OCI-LY1 (cell line): Measurements from ENCODE around the gene ELMO1.

Experiments used
- CTCF ChIP-seq: fragments of 200-600 bp; sonication (generic), shearing (Covaris generic); IDR thresholded peaks from 2 replicates; pipeline ENCODE4 v1.5.1; 2017; ENCODE audit warnings: mild to moderate bottlenecking, antibody characterized with exemption, low read length, moderate library complexity, mixed read lengths
- EZH2 ChIP-seq: fragments of 200-600 bp; sonication (generic), shearing (Covaris generic); IDR thresholded peaks from 2 replicates; pipeline ENCODE4 v1.8.0; 2017; ENCODE audit warnings: borderline replicate concordance, mixed run types, mild to moderate bottlenecking, antibody characterized with exemption, low read length, moderate library complexity, mixed read lengths

DNA sequence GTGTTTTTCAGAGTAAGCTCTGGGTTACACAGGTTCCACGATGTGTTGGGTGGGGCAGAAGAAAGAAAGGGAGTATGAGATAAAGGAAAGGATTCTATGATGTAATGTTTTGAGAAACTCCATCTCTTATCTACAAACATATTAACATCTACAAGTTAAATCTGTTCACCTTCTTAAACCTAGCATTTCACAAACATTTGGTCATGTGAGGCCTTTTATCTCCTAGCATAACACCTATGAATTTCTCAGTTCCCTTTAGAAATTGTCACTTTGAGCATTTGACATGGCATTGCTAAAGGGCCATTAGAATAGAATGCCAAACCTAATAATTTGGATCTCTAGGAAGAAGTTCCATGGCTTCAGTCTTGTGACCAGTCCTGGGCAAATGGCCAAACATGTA lies 507.3 kb downstream of the ELMO1 start:
- no peak for TF ChIP-seq CTCF
- no peak for TF ChIP-seq EZH2
